Stimulated activated naive B cell treated with anti-CD40 and anti-IgM and Interleukin-4, amounts not matched to agents 10 μg/mL and 1 μg/mL and 100 μg/mL, for 72 hours (primary cell): ENCODE data around the gene VPS9D1.
A peak's percentile ranks its signal among the peaks of the same experiment; 100 is the strongest.
"Not testable (repeated sequence)": the region's sequence is repeated elsewhere in the genome, so short reads cannot be mapped to it uniquely, and the experiment has no call there.

ENCODE experiments used
- ATAC-seq, 2 donors: fragments of 150-1000 bp; cut with Tn5 transposase; replicated peaks; 2 replicates each; pipeline ENCODE4 v1.10.0; 2021; ENCODE audit warnings: moderate library complexity in 1 of 2
- DNase-seq: peaks from one replicate; pipeline ENCODE4 v3.0.0; 2021
- H3K27ac Mint-ChIP-seq: one replicate; pipeline ENCODE4 v1.8.0; 2022; ENCODE audit warnings: mild to moderate bottlenecking, mixed read lengths
- H3K27me3 Mint-ChIP-seq, 2 donors: one replicate each; pipeline ENCODE4 v1.8.0; 2022; ENCODE audit warnings: mixed read lengths in 2 of 2
- H3K36me3 Mint-ChIP-seq, 2 donors: one replicate each; pipeline ENCODE4 v1.8.0; 2022; ENCODE audit warnings: mixed read lengths in 2 of 2, mild to moderate bottlenecking in 1 of 2
- H3K4me1 Mint-ChIP-seq, 2 donors: one replicate each; pipeline ENCODE4 v1.8.0; 2022; ENCODE audit warnings: mixed read lengths in 2 of 2, mild to moderate bottlenecking in 1 of 2
- H3K4me3 Mint-ChIP-seq, 2 donors: one replicate each; pipeline ENCODE4 v1.8.0; 2022; ENCODE audit warnings: mild to moderate bottlenecking in 2 of 2, mixed read lengths in 2 of 2, moderate library complexity in 1 of 2
- H3K9me3 Mint-ChIP-seq, 2 donors: one replicate each; pipeline ENCODE4 v1.8.0; 2022; ENCODE audit warnings: mixed read lengths in 2 of 2, mild to moderate bottlenecking in 1 of 2

VPS9D1 gene

GRCh38 chr16:89687092-89687940 lies 33.4 kb downstream of the VPS9D1 start:
- peak overlapping the region; percentile 84 for H3K27ac Mint-ChIP-seq
- peaks cover 0 to 3% of the 10 kb centered on the region in 2 donors for H3K9me3 Mint-ChIP-seq
- no peaks in the 10 kb centered on the region for H3K27me3 Mint-ChIP-seq
- H3K4me3 Mint-ChIP-seq, result peak overlapping the region; percentile 93 to 97
- H3K36me3 Mint-ChIP-seq, result peaks cover 31 to 45% of the 10 kb centered on the region in 2 donors
- DNase-seq (no peak), ATAC-seq (peak; percentile 69 to 71)
- peaks cover 12 to 34% of the 10 kb centered on the region in 2 donors for H3K4me1 Mint-ChIP-seq

GRCh38 chr16:89686520-89687091 lies 34.1 kb downstream of the VPS9D1 start, which contains the start of gene CDK10:
Gene CDK10, plus strand, starts transcription at chr16:89686689. Its CDS starts 22 bp downstream, at chr16:89686711.
- Mint-ChIP-seq H3K27ac (peak within 1 kb of the TSS; percentile 97), H3K27me3 (no peaks in the 10 kb centered on the region), H3K9me3 (peaks cover 0 to 3% of the 10 kb centered on the region in 2 donors), H3K4me1 (peaks cover 12 to 34% of the 10 kb centered on the region in 2 donors), H3K4me3 (peak within 1 kb of the TSS; percentile 93 to 97), H3K36me3 (peaks cover 25 to 39% of the 10 kb centered on the region in 2 donors)
- ATAC-seq, result peak; percentile 84 to 89
- peak; percentile 89 for DNase-seq

DNA sequence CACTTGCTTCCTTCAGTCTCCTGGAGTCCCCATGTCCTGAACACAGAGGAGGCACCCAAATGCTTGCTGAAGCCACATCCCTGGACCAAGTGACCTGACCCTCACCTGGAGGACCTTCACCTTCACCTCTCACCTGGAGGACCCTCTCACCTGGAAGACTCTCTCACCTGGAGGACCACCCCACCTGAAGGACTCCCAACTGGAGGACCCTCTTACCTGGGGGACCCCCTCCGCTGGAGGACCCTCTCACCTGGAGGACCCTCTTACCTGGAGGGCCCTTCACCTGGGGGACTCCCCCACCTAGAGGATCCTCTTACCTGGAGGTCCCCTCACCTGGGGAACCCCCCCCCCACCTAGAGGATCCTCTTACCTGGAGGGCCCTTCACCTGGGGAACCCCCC lies 34.8 kb downstream of the VPS9D1 start:
- H3K27me3 Mint-ChIP-seq, result no peaks in the 10 kb centered on the region
- ATAC-seq (no peak), DNase-seq (no peak)
- H3K27ac Mint-ChIP-seq, result peak overlapping the region; percentile 10
- peaks cover 22 to 37% of the 10 kb centered on the region in 2 donors for H3K36me3 Mint-ChIP-seq
- peaks cover 0 to 3% of the 10 kb centered on the region in 2 donors for H3K9me3 Mint-ChIP-seq
- peak overlapping the region; percentile 93 to 97 for H3K4me3 Mint-ChIP-seq
- peaks cover 12 to 34% of the 10 kb centered on the region in 2 donors for H3K4me1 Mint-ChIP-seq

DNA sequence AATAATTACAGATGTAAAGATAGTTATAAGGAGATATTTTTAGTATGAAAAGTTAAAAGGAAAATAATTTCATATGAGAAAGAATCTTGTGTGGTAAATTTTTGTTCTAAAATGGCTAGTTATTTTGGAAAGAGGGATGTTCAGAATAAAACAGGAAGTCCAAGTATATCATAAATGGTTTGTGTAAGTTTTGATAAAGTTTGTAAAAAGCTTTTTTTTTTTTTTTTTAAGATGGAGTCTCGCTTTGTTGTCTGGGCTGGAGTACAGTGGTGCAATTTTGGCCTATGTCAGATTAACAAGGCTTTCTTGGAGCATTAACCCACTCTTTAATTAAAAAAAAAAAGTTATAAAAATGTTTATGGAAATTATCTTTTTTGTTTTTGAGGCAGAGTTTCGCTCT lies 42.4 kb downstream of the VPS9D1 start:
- Mint-ChIP-seq H3K4me1 (no peaks in the 10 kb centered on the region), H3K9me3 (no peaks in the 10 kb centered on the region), H3K36me3 (peaks cover 0 to 3% of the 10 kb centered on the region in 2 donors), H3K27me3 (no peaks in the 10 kb centered on the region), H3K27ac (no peak overlapping the region), H3K4me3 (no peak overlapping the region)
- ATAC-seq, result no peak
- DNase-seq, result no peak

DNA sequence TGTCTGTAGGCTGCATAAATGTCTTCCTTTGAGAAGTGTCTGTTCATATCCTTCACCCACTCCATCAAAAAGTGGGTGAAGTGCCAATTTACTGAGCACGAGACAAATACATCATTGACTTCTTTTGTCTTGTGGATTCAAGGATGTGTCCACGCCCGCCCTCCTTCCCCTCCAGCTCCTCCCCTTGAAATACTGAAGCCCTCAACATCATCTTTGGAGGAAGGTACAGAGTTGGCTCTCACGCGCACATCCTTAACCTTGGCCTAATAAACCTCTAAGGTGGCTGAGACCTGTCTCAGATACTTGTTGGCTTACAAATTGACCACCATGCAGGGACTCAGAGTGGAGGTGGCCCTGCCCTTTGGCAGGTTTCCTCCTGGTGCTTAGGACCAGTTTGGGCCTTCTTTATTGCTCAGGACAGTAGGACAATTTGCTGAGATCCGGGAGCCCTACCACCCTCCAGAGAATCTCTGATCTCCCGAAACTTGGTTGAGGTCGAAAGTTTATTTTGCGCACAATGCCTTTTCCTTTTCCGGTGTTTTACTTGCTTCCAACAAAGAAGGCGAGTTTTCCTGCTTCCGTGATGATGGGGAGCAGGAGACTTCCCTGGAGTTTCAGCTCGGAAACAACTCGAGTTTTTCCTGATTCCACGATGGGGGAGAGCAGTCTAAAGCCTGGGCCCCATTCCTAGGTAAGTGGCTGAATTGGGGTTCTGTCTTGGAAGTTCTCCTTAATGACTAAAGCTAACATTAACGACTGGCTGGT lies 48.3 kb downstream of the VPS9D1 start:
- H3K4me3 Mint-ChIP-seq, result no peak overlapping the region
- ATAC-seq, result no peak
- peaks cover 0 to 2% of the 10 kb centered on the region in 2 donors for H3K9me3 Mint-ChIP-seq
- no peak for DNase-seq
- H3K4me1 Mint-ChIP-seq, result no peaks in the 10 kb centered on the region
- no peaks in the 10 kb centered on the region for H3K27me3 Mint-ChIP-seq
- no peak overlapping the region for H3K27ac Mint-ChIP-seq
- peaks cover 8 to 10% of the 10 kb centered on the region in 2 donors for H3K36me3 Mint-ChIP-seq

GRCh38 chr16:89671565-89671964 lies 49.1 kb downstream of the VPS9D1 start:
- not testable (repeated sequence) for ATAC-seq, H3K4me3 Mint-ChIP-seq, H3K4me1 Mint-ChIP-seq, DNase-seq, H3K9me3 Mint-ChIP-seq, H3K27me3 Mint-ChIP-seq, H3K27ac Mint-ChIP-seq
- H3K36me3 Mint-ChIP-seq, result peaks cover 8 to 12% of the 10 kb centered on the region in 2 donors

GRCh38 chr16:89670496-89671431 lies 49.9 kb downstream of the VPS9D1 start:
- Mint-ChIP-seq H3K4me1 (no peaks in the 10 kb centered on the region), H3K9me3 (peaks cover 4 to 6% of the 10 kb centered on the region in 2 donors), H3K36me3 (peaks cover 8 to 18% of the 10 kb centered on the region in 2 donors), H3K27ac (no peak overlapping the region), H3K27me3 (no peaks in the 10 kb centered on the region), H3K4me3 (no peak overlapping the region)
- ATAC-seq (no peak), DNase-seq (no peak)

DNA sequence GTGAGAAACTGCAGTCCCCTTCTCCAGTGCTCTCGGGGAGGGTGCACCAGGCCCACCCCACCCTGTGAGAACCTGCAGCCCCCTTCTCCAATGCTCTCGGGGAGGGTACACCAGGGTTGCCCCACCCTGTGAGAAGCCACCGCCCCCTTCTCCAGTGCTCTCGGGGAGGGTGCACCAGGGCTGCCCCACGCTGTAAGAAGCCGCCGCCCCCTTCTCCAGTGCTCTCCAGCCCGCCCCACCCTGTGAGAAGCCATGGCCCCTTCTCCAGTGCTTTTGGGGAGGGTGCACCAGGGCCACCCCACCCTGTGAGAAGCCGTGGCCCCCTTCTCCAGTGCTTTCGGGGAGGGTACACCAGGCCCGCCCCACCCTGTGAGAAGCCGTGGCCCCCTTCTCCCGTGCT lies 50.9 kb downstream of the VPS9D1 start:
- Mint-ChIP-seq H3K27ac (no peak overlapping the region), H3K4me3 (no peak overlapping the region), H3K27me3 (no peaks in the 10 kb centered on the region), H3K36me3 (peaks cover 10 to 19% of the 10 kb centered on the region in 2 donors), H3K4me1 (no peaks in the 10 kb centered on the region), H3K9me3 (peaks cover 4 to 6% of the 10 kb centered on the region in 2 donors)
- DNase-seq, result no peak
- ATAC-seq, result no peak

GRCh38 chr16:89668790-89669158 lies 51.9 kb downstream of the VPS9D1 start:
- Mint-ChIP-seq H3K4me1 (no peaks in the 10 kb centered on the region), H3K27me3 (no peaks in the 10 kb centered on the region), H3K9me3 (peaks cover 4 to 6% of the 10 kb centered on the region in 2 donors), H3K27ac (no peak overlapping the region), H3K36me3 (peaks cover 17 to 25% of the 10 kb centered on the region in 2 donors), H3K4me3 (no peak overlapping the region)
- no peak for ATAC-seq
- DNase-seq, result no peak

DNA sequence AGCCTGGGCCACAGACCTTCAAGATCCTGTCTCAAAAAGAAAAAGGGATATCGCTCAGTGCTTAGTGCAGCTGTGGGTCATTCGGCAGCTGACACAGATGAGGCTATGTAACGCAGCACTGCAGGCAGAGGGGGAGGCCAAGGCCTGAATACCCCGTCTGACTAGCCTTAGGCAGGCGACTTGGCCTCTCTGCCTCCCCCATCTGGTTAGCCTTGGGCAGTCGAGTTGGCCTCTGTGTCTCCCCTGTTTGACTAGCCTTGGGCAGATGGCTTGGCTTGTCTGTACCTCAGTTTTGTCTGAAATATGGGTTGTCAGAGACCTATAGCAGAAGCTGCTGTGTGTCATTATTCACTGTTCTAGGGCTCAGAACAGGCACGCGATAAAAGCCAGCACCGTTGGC lies 53.1 kb downstream of the VPS9D1 start:
- no peak overlapping the region for H3K4me3 Mint-ChIP-seq
- H3K27ac Mint-ChIP-seq, result no peak overlapping the region
- H3K27me3 Mint-ChIP-seq, result no peaks in the 10 kb centered on the region
- peaks cover 22 to 33% of the 10 kb centered on the region in 2 donors for H3K36me3 Mint-ChIP-seq
- H3K4me1 Mint-ChIP-seq, result no peaks in the 10 kb centered on the region
- H3K9me3 Mint-ChIP-seq, result peaks cover 4 to 6% of the 10 kb centered on the region in 2 donors
- ATAC-seq (no peak), DNase-seq (no peak)

- ATAC-seq, H3K27ac Mint-ChIP-seq, H3K4me1 Mint-ChIP-seq, H3K27me3 Mint-ChIP-seq, H3K4me3 Mint-ChIP-seq, DNase-seq, H3K9me3 Mint-ChIP-seq: not testable (repeated sequence)
- H3K36me3 Mint-ChIP-seq, result peaks cover 24 to 39% of the 10 kb centered on the region in 2 donors
Measured at GRCh38 chr16:89667000-89667399, 53.7 kb downstream of the VPS9D1 start.

DNA sequence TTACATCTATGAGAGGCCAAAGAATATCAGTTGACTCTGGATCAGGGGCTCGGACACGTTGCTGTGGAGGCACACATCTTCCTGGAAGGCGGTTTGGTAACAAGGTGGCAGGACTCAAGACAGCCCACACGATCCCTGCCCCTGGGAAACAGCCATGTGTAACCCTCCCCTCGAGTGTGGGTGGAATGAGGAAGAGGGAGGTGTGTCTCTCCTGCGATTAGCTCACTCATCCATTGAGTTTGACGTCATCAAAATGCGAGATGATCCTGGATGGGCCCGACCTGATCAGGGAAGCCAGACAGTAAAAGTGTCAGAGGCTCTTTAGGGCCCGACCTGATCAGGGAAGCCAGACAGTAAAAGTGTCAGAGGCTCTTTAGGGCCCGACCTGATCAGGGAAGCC lies 56.5 kb downstream of the VPS9D1 start:
- peaks cover 30 to 53% of the 10 kb centered on the region in 2 donors for H3K36me3 Mint-ChIP-seq
- not testable (repeated sequence) for H3K4me1 Mint-ChIP-seq, H3K27ac Mint-ChIP-seq, DNase-seq, H3K4me3 Mint-ChIP-seq, H3K9me3 Mint-ChIP-seq, H3K27me3 Mint-ChIP-seq, ATAC-seq

DNA sequence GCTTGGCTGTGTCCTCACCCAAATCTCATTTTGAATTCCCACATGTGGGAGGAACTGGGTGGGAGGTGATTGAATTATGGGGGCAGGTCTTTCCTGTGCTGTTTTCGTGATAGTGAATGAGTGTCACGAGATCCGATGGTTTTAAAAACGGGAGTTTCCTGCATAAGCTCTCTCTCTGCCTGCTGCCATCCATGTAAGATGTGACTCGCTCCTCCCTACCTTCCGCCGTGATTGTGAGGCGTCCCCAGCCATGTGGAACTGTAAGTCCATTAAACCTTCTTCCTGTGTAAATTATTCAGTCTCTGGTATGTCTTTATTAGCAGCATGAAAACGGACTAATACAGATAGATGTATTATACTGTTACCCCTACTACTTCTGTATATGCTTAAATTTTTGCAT lies 59.5 kb downstream of the VPS9D1 start:
- H3K27ac Mint-ChIP-seq, result no peak overlapping the region
- H3K27me3 Mint-ChIP-seq, result no peaks in the 10 kb centered on the region
- H3K4me1 Mint-ChIP-seq, result peaks cover 19 to 31% of the 10 kb centered on the region in 2 donors
- H3K9me3 Mint-ChIP-seq, result peaks cover 0 to 1% of the 10 kb centered on the region in 2 donors
- ATAC-seq (no peak), DNase-seq (no peak)
- peaks cover 33 to 57% of the 10 kb centered on the region in 2 donors for H3K36me3 Mint-ChIP-seq
- H3K4me3 Mint-ChIP-seq, result no peak overlapping the region
